ENCODE data around the gene SGK2. TPM values are rescaled to one million over a fixed set of nuclear protein-coding genes. Genes with fewer than 3 reads are reported as not detected.
"Not testable (repeated sequence)": the region's sequence is repeated elsewhere in the genome, so short reads cannot be mapped to it uniquely, and the experiment has no call there.

Gene SGK2
- total RNA-seq, 1 experiment from 2014 or later: 0.13 TPM

- Histone ChIP-seq H3K4me3 (ENCODE audit: low read depth, low read length, poor library complexity, severe bottlenecking) (peak within 1 kb of the TSS; percentile 88), H3K9me3 (ENCODE audit: low read depth, low read length, poor library complexity, severe bottlenecking) (no peaks in the 10 kb centered on the region), H3K27ac (ENCODE audit: low read depth, low read length, poor library complexity, severe bottlenecking) (peak within 1 kb of the TSS; percentile 97), H3K4me1 (ENCODE audit: insufficient read depth, low read length, poor library complexity, severe bottlenecking) (peaks cover 6% of the 10 kb centered on the region), H3K36me3 (ENCODE audit: insufficient read depth, low read length, poor library complexity, severe bottlenecking) (peaks cover 5% of the 10 kb centered on the region), H3K27me3 (replicated peaks; ENCODE audit: insufficient read depth, low read depth, low read length, poor library complexity) (no peaks in the 10 kb centered on the region)
- DNase-seq (ENCODE audit: low spot score): peak; percentile 95
- TF ChIP-seq CTCF (conservative IDR thresholded peaks at IDR 0.05; ENCODE audit: low read depth, low read length) (no peak), EZH2 (IDR thresholded peaks at IDR 0.05; ENCODE audit: borderline replicate concordance, low read depth, low read length, poor library complexity, severe bottlenecking) (no peak)
- CTCF ChIA-PET: interaction anchor here (0.6 kb wide), 1 partner anchor 52 kb away, joined by 3 read pairs; no protein-coding TSS in a partner anchor
- POLR2A ChIA-PET (ENCODE audit: low non-redundant PET): interaction anchor here (0.6 kb wide), 2 partner anchors 77 to 81 kb away, joined by 3 to 20 read pairs; no protein-coding TSS in a partner anchor
- intact Hi-C loops (cut with micrococcal nuclease; ENCODE audit: unreplicated experiment): no loop called here
- no TSS peak for BruUV-seq (replicated peaks)
These were observed 31.8 kb downstream of the SGK2 start, which contains the start of gene IFT52 for GRCh38 chr20:43590392-43591303. Gene IFT52 (plus strand): TSS chr20:43590937. CDS start chr20:43594699, 3,762 bp downstream.

- H3K9me3 ChIP-seq (ENCODE audit: low read depth, low read length, poor library complexity, severe bottlenecking); POLR2A ChIA-PET (ENCODE audit: low non-redundant PET); DNase-seq (ENCODE audit: low spot score); H3K27me3 ChIP-seq (replicated peaks; ENCODE audit: insufficient read depth, low read depth, low read length, poor library complexity); intact Hi-C loops (cut with micrococcal nuclease; ENCODE audit: unreplicated experiment); CTCF ChIA-PET; BruUV-seq (replicated peaks); H3K4me3 ChIP-seq (ENCODE audit: low read depth, low read length, poor library complexity, severe bottlenecking); H3K27ac ChIP-seq (ENCODE audit: low read depth, low read length, poor library complexity, severe bottlenecking); H3K4me1 ChIP-seq (ENCODE audit: insufficient read depth, low read length, poor library complexity, severe bottlenecking): not testable (repeated sequence)
- H3K36me3 ChIP-seq (ENCODE audit: insufficient read depth, low read length, poor library complexity, severe bottlenecking): peaks cover 33% of the 10 kb centered on the region
These were observed 43.1 kb downstream of the SGK2 start for GRCh38 chr20:43601960-43602359.

GRCh38 chr20:43603124-43603523 lies 44.3 kb downstream of the SGK2 start:
- H3K36me3 ChIP-seq (ENCODE audit: insufficient read depth, low read length, poor library complexity, severe bottlenecking): peaks cover 24% of the 10 kb centered on the region
- CTCF ChIA-PET: no interaction called here
- no peaks in the 10 kb centered on the region for H3K9me3 ChIP-seq (ENCODE audit: low read depth, low read length, poor library complexity, severe bottlenecking)
- no TSS peak for BruUV-seq (replicated peaks)
- DNase-seq (ENCODE audit: low spot score): no peak
- intact Hi-C loops (cut with micrococcal nuclease; ENCODE audit: unreplicated experiment): no loop called here
- POLR2A ChIA-PET (ENCODE audit: low non-redundant PET): no interaction called here
- no peak for TF ChIP-seq EZH2 (IDR thresholded peaks at IDR 0.05; ENCODE audit: borderline replicate concordance, low read depth, low read length, poor library complexity, severe bottlenecking)
- no peak for TF ChIP-seq CTCF (conservative IDR thresholded peaks at IDR 0.05; ENCODE audit: low read depth, low read length)
- H3K4me1 ChIP-seq (ENCODE audit: insufficient read depth, low read length, poor library complexity, severe bottlenecking): no peaks in the 10 kb centered on the region
- no peaks in the 10 kb centered on the region for H3K27me3 ChIP-seq (replicated peaks; ENCODE audit: insufficient read depth, low read depth, low read length, poor library complexity)
- H3K27ac ChIP-seq (ENCODE audit: low read depth, low read length, poor library complexity, severe bottlenecking): no peak overlapping the region
- no peak overlapping the region for H3K4me3 ChIP-seq (ENCODE audit: low read depth, low read length, poor library complexity, severe bottlenecking)
